ENCODE data around the gene SIPA1.

Gene SIPA1

DNA sequence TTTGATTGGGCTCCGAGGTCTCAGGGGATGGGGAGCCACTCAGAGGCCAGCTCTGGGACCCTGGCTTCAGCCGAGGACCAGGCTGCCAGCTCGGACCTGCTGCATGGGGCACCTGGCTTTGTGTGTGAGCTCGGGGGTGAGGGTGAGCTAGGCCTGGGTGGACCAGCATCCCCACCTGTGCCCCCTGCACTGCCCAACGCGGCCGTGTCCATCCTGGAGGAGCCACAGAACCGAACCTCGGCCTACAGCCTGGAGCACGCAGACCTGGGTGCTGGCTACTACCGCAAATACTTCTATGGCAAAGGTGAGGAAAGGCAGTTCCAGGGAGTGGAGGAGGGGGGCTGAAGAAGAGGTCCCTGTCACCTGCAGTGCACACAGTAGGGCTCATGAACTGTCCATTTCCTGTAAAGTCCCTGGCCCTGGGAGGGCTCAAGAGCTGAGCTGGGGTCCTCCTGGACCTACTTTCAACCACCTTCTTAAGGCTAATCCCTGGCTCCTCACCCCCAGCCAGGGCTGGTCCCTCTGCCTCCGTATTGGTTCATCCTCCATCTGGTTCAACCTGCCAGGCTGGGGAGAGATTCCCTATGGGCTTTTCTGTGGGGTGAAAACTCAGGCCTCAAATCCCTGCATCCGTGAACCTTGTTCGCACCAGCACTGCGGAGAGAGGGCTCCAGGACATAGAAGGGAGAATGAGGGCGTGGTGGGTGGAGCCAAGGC is 3.6 kb downstream of the SIPA1 start:
- no peak overlapping the region for H3K9ac ChIP-seq (ENCODE audit: low read length)
- H3K27me3 ChIP-seq (ENCODE audit: control insufficient read depth in 1 of 2, insufficient read depth in 2 of 2, low read length in 2 of 2), result no peaks in the 10 kb centered on the region
- peaks cover 17% of the 10 kb centered on the region for H3K4me1 ChIP-seq (ENCODE audit: insufficient read depth, low read length)
- no peak overlapping the region for H3K4me3 ChIP-seq (ENCODE audit: low read depth in 1 of 2, low read length in 2 of 2)
- peaks cover 8% of the 10 kb centered on the region for H3K36me3 ChIP-seq (ENCODE audit: insufficient read depth, low read length)
- H3K27ac ChIP-seq (ENCODE audit: low read depth, low read length), result no peak overlapping the region
- no peaks in the 10 kb centered on the region for H3K9me3 ChIP-seq (ENCODE audit: low read length)

DNA sequence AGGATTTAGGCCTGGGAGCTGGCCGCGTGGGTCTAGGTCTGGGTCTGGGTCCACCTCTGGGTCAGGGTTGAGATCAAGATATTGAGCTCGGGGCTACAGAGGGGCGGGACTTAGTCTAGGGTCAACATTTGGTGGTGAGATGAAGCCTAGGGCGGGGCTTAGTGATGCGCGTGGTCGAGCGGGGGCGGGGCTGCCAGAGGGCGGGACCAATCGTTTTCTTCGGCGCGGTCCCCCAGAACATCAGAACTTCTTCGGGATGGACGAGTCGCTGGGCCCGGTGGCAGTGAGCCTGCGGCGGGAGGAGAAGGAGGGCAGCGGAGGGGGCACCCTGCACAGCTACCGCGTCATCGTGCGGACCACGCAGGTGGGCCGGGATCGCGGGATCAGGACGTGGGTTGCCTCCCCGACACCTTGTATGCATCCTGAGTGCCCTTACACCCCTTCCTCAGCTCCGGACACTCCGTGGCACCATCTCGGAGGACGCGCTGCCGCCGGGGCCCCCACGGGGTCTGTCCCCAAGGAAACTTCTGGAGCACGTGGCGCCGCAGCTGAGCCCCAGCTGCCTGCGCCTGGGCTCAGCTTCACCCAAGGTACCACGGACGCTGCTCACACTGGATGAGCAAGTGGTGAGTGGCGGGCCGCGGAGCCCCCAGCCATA is 4.2 kb downstream of the SIPA1 start:
- Histone ChIP-seq H3K4me3 (ENCODE audit: low read depth in 1 of 2, low read length in 2 of 2) (no peak overlapping the region), H3K9me3 (ENCODE audit: low read length) (no peaks in the 10 kb centered on the region), H3K9ac (ENCODE audit: low read length) (no peak overlapping the region), H3K4me1 (ENCODE audit: insufficient read depth, low read length) (peaks cover 17% of the 10 kb centered on the region), H3K36me3 (ENCODE audit: insufficient read depth, low read length) (peaks cover under 1% of the 10 kb centered on the region), H3K27ac (ENCODE audit: low read depth, low read length) (no peak overlapping the region), H3K27me3 (ENCODE audit: control insufficient read depth in 1 of 2, insufficient read depth in 2 of 2, low read length in 2 of 2) (no peaks in the 10 kb centered on the region)

DNA sequence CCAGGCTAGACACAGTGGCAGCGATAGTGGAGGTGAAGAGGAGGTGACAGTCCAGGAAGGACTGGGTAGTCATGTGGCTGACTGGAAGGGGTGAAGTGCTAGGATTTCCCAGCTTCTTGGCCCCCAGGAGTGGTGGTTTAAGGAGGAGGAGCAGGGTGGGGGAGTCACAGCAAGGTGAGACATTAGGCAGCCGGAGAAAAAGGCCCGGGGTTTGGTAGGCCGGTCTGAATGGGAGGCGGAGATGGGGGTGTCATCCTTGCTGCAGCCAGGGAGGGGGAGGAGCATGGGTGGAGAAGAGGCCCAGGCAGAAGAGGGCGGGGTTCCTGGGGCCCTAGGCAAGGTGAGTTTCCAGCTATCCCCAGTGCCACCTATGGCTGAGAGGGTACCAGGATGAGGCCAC is 6.1 kb downstream of the SIPA1 start:
- Histone ChIP-seq H3K27ac (ENCODE audit: low read depth, low read length) (no peak overlapping the region), H3K27me3 (ENCODE audit: control insufficient read depth in 1 of 2, insufficient read depth in 2 of 2, low read length in 2 of 2) (no peaks in the 10 kb centered on the region), H3K4me1 (ENCODE audit: insufficient read depth, low read length) (peaks cover 11% of the 10 kb centered on the region), H3K4me3 (ENCODE audit: low read depth in 1 of 2, low read length in 2 of 2) (no peak overlapping the region), H3K36me3 (ENCODE audit: insufficient read depth, low read length) (no peaks in the 10 kb centered on the region), H3K9ac (ENCODE audit: low read length) (no peak overlapping the region), H3K9me3 (ENCODE audit: low read length) (no peaks in the 10 kb centered on the region)

DNA sequence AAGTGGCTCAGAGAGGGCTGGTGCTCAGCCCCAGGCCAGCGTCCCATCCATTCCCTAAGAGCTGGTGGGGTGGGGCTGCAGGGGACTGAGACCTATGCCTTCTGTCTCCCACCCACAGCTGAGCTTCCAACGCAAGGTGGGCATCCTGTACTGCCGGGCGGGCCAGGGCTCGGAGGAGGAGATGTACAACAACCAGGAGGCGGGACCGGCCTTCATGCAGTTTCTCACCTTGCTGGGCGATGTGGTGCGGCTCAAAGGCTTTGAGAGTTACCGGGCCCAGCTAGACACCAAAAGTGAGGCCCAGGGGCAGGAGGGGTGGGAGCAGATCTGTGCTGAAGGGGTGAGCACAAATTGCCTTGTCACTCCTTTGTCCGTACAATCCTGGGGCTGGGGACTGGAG is 6.9 kb downstream of the SIPA1 start:
- peaks cover 7% of the 10 kb centered on the region for H3K4me1 ChIP-seq (ENCODE audit: insufficient read depth, low read length)
- H3K9ac ChIP-seq (ENCODE audit: low read length), result no peak overlapping the region
- H3K36me3 ChIP-seq (ENCODE audit: insufficient read depth, low read length), result peaks cover 4% of the 10 kb centered on the region
- H3K27me3 ChIP-seq (ENCODE audit: control insufficient read depth in 1 of 2, insufficient read depth in 2 of 2, low read length in 2 of 2), result no peaks in the 10 kb centered on the region
- no peaks in the 10 kb centered on the region for H3K9me3 ChIP-seq (ENCODE audit: low read length)
- H3K27ac ChIP-seq (ENCODE audit: low read depth, low read length), result no peak overlapping the region
- no peak overlapping the region for H3K4me3 ChIP-seq (ENCODE audit: low read depth in 1 of 2, low read length in 2 of 2)

GRCh38 chr11:65645710-65646109 is 7.8 kb downstream of the SIPA1 start:
- H3K27me3 ChIP-seq (ENCODE audit: control insufficient read depth in 1 of 2, insufficient read depth in 2 of 2, low read length in 2 of 2), result no peaks in the 10 kb centered on the region
- H3K27ac ChIP-seq (ENCODE audit: low read depth, low read length), result no peak overlapping the region
- peaks cover 10% of the 10 kb centered on the region for H3K36me3 ChIP-seq (ENCODE audit: insufficient read depth, low read length)
- H3K4me1 ChIP-seq (ENCODE audit: insufficient read depth, low read length), result peaks cover under 1% of the 10 kb centered on the region
- no peak overlapping the region for H3K9ac ChIP-seq (ENCODE audit: low read length)
- H3K9me3 ChIP-seq (ENCODE audit: low read length), result no peaks in the 10 kb centered on the region
- no peak overlapping the region for H3K4me3 ChIP-seq (ENCODE audit: low read depth in 1 of 2, low read length in 2 of 2)

DNA sequence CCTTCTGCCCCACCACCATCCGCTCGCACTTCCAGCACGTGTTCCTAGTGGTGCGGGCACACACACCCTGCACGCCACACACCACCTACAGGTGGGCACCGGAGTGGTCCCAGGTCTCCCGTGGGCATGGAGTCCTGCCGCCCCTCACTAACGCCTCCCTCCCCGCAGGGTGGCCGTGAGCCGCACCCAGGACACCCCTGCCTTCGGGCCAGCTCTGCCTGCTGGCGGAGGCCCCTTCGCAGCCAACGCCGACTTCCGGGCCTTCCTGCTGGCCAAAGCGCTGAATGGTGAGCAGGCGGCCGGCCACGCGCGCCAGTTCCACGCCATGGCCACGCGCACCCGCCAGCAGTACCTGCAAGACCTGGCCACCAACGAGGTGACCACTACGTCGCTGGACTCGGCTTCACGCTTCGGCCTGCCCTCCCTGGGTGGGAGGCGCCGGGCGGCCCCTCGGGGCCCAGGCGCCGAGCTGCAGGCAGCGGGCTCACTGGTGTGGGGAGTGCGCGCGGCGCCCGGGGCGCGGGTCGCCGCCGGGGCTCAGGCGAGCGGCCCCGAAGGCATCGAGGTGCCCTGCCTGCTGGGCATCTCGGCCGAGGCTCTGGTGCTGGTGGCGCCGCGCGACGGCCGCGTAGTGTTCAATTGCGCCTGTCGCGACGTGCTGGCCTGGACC is 8.5 kb downstream of the SIPA1 start:
- no peak overlapping the region for H3K27ac ChIP-seq (ENCODE audit: low read depth, low read length)
- H3K9me3 ChIP-seq (ENCODE audit: low read length), result no peaks in the 10 kb centered on the region
- peaks cover 8% of the 10 kb centered on the region for H3K4me1 ChIP-seq (ENCODE audit: insufficient read depth, low read length)
- no peak overlapping the region for H3K4me3 ChIP-seq (ENCODE audit: low read depth in 1 of 2, low read length in 2 of 2)
- no peak overlapping the region for H3K9ac ChIP-seq (ENCODE audit: low read length)
- peaks cover 10% of the 10 kb centered on the region for H3K36me3 ChIP-seq (ENCODE audit: insufficient read depth, low read length)
- no peaks in the 10 kb centered on the region for H3K27me3 ChIP-seq (ENCODE audit: control insufficient read depth in 1 of 2, insufficient read depth in 2 of 2, low read length in 2 of 2)

- H3K4me1 ChIP-seq (ENCODE audit: insufficient read depth, low read length), result peaks cover 15% of the 10 kb centered on the region
- H3K9ac ChIP-seq (ENCODE audit: low read length), result no peak overlapping the region
- H3K27ac ChIP-seq (ENCODE audit: low read depth, low read length), result no peak overlapping the region
- no peak overlapping the region for H3K4me3 ChIP-seq (ENCODE audit: low read depth in 1 of 2, low read length in 2 of 2)
- no peaks in the 10 kb centered on the region for H3K27me3 ChIP-seq (ENCODE audit: control insufficient read depth in 1 of 2, insufficient read depth in 2 of 2, low read length in 2 of 2)
- H3K36me3 ChIP-seq (ENCODE audit: insufficient read depth, low read length), result peaks cover 10% of the 10 kb centered on the region
- H3K9me3 ChIP-seq (ENCODE audit: low read length), result no peaks in the 10 kb centered on the region
These were observed 9.2 kb downstream of the SIPA1 start for GRCh38 chr11:65646958-65647701.

DNA sequence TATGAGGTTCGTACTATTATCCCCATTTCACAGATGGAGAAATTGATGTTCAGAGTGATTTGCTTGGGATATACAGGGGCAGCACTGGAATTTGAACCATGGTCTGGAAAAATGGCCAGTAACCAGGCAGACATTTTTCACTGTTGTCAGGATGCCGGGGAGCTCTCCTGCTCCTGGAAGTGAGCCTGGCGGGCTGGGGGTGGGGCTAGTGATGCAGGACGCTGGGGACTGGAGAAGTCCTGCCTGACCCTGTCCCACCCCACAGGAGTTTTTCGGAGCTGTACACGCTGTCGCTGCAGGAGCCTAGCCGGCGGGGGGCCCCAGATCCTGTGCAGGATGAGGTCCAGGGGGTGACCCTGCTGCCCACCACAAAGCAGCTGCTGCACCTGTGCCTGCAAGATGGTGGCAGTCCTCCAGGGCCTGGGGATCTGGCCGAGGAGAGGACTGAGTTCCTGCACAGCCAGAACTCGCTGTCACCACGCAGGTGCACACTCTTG is 11.1 kb downstream of the SIPA1 start:
- Histone ChIP-seq H3K4me1 (ENCODE audit: insufficient read depth, low read length) (peaks cover 27% of the 10 kb centered on the region), H3K9me3 (ENCODE audit: low read length) (no peaks in the 10 kb centered on the region), H3K27ac (ENCODE audit: low read depth, low read length) (no peak overlapping the region), H3K9ac (ENCODE audit: low read length) (no peak overlapping the region), H3K4me3 (ENCODE audit: low read depth in 1 of 2, low read length in 2 of 2) (no peak overlapping the region), H3K36me3 (ENCODE audit: insufficient read depth, low read length) (peaks cover 12% of the 10 kb centered on the region), H3K27me3 (ENCODE audit: control insufficient read depth in 1 of 2, insufficient read depth in 2 of 2, low read length in 2 of 2) (no peaks in the 10 kb centered on the region)

DNA sequence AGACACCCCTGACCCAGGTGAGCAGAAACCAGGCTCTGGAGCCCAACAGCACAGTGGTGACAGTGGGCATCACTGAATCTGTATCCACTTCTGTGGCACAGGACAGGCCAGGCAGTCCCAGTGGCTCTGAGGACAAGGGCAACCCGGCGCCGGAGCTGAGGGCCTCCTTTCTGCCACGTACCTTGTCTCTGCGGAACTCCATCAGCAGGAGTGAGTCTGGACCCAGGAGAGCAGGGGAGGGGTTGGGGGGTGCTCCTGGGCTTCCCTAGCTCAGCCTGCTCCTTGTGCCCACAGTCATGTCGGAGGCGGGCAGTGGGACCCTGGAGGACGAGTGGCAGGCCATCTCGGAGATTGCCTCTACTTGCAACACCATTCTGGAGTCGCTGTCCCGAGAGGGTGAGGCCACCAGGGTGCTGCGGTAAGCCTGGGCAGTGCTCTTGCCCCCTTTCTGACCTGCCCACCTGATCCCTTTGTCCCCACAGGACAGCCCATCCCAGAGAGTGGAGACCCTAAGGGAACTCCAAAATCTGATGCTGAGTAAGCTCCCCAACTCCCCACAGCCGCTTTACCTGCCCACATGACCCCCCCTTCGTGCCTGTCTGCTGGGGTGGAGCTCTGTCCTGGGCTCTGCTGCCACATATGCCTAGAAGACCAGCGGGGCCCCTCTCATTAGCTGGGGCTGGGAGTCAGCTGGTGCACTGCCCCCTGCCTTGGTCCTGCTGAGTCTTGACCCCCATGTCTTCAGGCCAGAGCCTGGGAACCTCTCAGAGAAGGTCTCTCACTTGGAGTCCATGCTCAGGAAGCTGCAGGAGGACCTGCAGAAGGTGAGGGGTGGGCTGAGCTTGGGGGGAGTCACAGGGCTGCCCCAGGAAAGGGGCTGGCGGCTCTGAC is 12.0 kb downstream of the SIPA1 start:
- Histone ChIP-seq H3K9me3 (ENCODE audit: low read length) (no peaks in the 10 kb centered on the region), H3K27me3 (ENCODE audit: control insufficient read depth in 1 of 2, insufficient read depth in 2 of 2, low read length in 2 of 2) (no peaks in the 10 kb centered on the region), H3K4me3 (ENCODE audit: low read depth in 1 of 2, low read length in 2 of 2) (no peak overlapping the region), H3K27ac (ENCODE audit: low read depth, low read length) (no peak overlapping the region), H3K4me1 (ENCODE audit: insufficient read depth, low read length) (peaks cover 30% of the 10 kb centered on the region), H3K9ac (ENCODE audit: low read length) (no peak overlapping the region), H3K36me3 (ENCODE audit: insufficient read depth, low read length) (peaks cover 21% of the 10 kb centered on the region)

DNA sequence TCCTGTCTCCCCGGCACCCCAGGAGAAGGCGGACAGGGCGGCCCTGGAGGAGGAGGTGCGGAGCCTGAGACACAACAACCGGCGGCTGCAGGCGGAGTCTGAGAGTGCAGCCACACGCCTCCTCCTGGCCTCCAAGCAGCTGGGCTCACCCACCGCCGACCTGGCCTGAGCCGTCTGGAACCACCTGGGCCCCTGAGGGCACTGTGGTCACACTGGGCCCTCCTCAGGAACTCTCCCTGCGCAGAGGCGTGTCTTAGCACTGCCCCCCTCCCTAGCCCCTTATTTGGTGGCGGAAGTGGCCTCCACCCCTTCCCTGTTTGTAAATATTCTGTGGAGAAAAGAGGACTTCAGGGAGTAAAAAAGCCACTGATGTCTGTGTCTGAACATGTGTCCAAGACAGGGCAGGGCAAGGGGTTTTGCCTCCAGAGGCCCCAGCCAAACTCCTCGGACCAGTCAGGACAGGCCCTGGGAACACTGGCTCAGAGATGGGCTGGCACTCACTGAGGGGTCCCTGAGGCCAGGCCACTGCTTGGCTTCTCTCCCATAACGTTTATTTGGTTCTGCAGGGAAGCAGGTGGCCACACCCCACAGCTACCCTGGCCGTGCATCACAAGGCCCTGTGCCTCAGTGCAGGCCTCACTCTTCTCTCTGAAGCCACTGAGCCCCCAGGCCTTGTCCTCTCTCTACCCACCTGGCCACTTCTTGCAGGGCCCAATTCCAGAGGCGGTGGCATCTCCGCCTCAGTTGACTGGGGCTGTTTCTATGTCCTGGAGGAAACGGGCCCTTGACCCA is 12.8 kb downstream of the SIPA1 start:
- Histone ChIP-seq H3K27me3 (ENCODE audit: control insufficient read depth in 1 of 2, insufficient read depth in 2 of 2, low read length in 2 of 2) (no peaks in the 10 kb centered on the region), H3K9me3 (ENCODE audit: low read length) (no peaks in the 10 kb centered on the region), H3K36me3 (ENCODE audit: insufficient read depth, low read length) (peaks cover 29% of the 10 kb centered on the region), H3K4me1 (ENCODE audit: insufficient read depth, low read length) (peaks cover 30% of the 10 kb centered on the region), H3K4me3 (ENCODE audit: low read depth in 1 of 2, low read length in 2 of 2) (no peak overlapping the region), H3K9ac (ENCODE audit: low read length) (no peak overlapping the region), H3K27ac (ENCODE audit: low read depth, low read length) (no peak overlapping the region)

Measured in muscle layer of colon (tissue), 2 donors.